Activated CD4-positive, alpha-beta memory T cell treated with anti-CD3 and anti-CD28 coated beads, Interleukin-2, amount 10 ng/mL, durations not matched to agents 7 days and 5 days (primary cell): ENCODE measurements around the gene TBC1D5. TPM values are rescaled to one million over a fixed set of nuclear protein-coding genes. Genes with fewer than 3 reads are reported as not detected.
A peak's percentile ranks its signal among the peaks of the same experiment; 100 is the strongest.

Experiments
- CTCF ChIA-PET: fragments of 350-600 bp; sonication (Branson Sonifier 250); formaldehyde crosslinking; loops from one replicate; lab custom pipeline; 2021; ENCODE audit warnings: antibody characterized with exemption, inconsistent platforms; lab: Charles Lee
- POLR2A ChIA-PET: fragments of 350-600 bp; sonication (Branson Sonifier 250); formaldehyde crosslinking; loops from one replicate; lab custom pipeline; 2021; ENCODE audit warnings: antibody characterized with exemption; lab: Charles Lee
- DNase-seq: peaks from one replicate; pipeline ENCODE4 v3.0.0-alpha.2; 2020
- H3K27ac Mint-ChIP-seq: one replicate; pipeline ENCODE4 v1.8.0; 2021; ENCODE audit warnings: mild to moderate bottlenecking, mixed read lengths
- H3K27me3 Mint-ChIP-seq: one replicate; pipeline ENCODE4 v1.8.0; 2021; ENCODE audit warnings: mixed read lengths
- H3K36me3 Mint-ChIP-seq: one replicate; pipeline ENCODE4 v1.8.0; 2021; ENCODE audit warnings: low read depth, mixed read lengths
- H3K4me1 Mint-ChIP-seq: one replicate; pipeline ENCODE4 v1.8.0; 2021; ENCODE audit warnings: mixed read lengths
- H3K4me3 Mint-ChIP-seq: one replicate; pipeline ENCODE4 v1.8.0; 2021; ENCODE audit warnings: mild to moderate bottlenecking, mixed read lengths
- H3K9me3 Mint-ChIP-seq: one replicate; pipeline ENCODE4 v1.8.0; 2021; ENCODE audit warnings: mixed read lengths
- total RNA-seq, 2 experiments: library from RNA; stranded (reverse); gene quantifications; one replicate each; pipeline ENCODE4 v1.2.3, GENCODE V29; 2021

TBC1D5 gene
- total RNA-seq, 2 experiments from 2014 or later = 49.9 to 50.8 TPM

- Mint-ChIP-seq H3K4me3 (no peak overlapping the region), H3K27me3 (no peaks in the 10 kb centered on the region), H3K36me3 (no peaks in the 10 kb centered on the region), H3K27ac (no peak overlapping the region), H3K9me3 (no peaks in the 10 kb centered on the region), H3K4me1 (no peaks in the 10 kb centered on the region)
- ChIA-PET CTCF (interaction anchor here (0.6 to 3.0 kb wide), 6 partner anchors 155 to 1527 kb away, joined by 5 to 19 read pairs (median 8); no protein-coding TSS in a partner anchor), POLR2A (no interaction called here)
- no peak for DNase-seq
Measured at GRCh38 chr3:17258823-17259436, 483.5 kb downstream of the TBC1D5 start.

GRCh38 chr3:17257269-17257668 is 485.2 kb downstream of the TBC1D5 start:
- Mint-ChIP-seq H3K27me3 (no peaks in the 10 kb centered on the region), H3K4me3 (no peak overlapping the region), H3K4me1 (no peaks in the 10 kb centered on the region), H3K9me3 (no peaks in the 10 kb centered on the region), H3K27ac (no peak overlapping the region), H3K36me3 (no peaks in the 10 kb centered on the region)
- no peak for DNase-seq
- ChIA-PET CTCF (interaction anchor here (1.2 to 3.0 kb wide), 3 partner anchors 157 to 656 kb away, joined by 4 to 19 read pairs (median 14); no protein-coding TSS in a partner anchor), POLR2A (no interaction called here)

GRCh38 chr3:17243621-17244020 is 498.8 kb downstream of the TBC1D5 start:
- no peaks in the 10 kb centered on the region for H3K27me3 Mint-ChIP-seq
- CTCF ChIA-PET = interaction anchor here (1.0 kb wide), 1 partner anchor 637 kb away, joined by 3 read pairs; no protein-coding TSS in a partner anchor
- no peak for DNase-seq
- no peak overlapping the region for H3K27ac Mint-ChIP-seq
- H3K4me3 Mint-ChIP-seq = no peak overlapping the region
- no peaks in the 10 kb centered on the region for H3K9me3 Mint-ChIP-seq
- POLR2A ChIA-PET = no interaction called here
- no peaks in the 10 kb centered on the region for H3K36me3 Mint-ChIP-seq
- no peaks in the 10 kb centered on the region for H3K4me1 Mint-ChIP-seq

- Mint-ChIP-seq H3K4me3 (no peak overlapping the region), H3K9me3 (no peaks in the 10 kb centered on the region), H3K36me3 (no peaks in the 10 kb centered on the region), H3K27ac (no peak overlapping the region), H3K27me3 (no peaks in the 10 kb centered on the region), H3K4me1 (peaks cover 4% of the 10 kb centered on the region)
- ChIA-PET CTCF (interaction anchor here (1.1 kb wide), 1 partner anchor 638 kb away, joined by 3 read pairs; no protein-coding TSS in a partner anchor), POLR2A (no interaction called here)
- DNase-seq = no peak
Measured at GRCh38 chr3:17239417-17239816, 503.0 kb downstream of the TBC1D5 start.

GRCh38 chr3:17238023-17238422 is 504.4 kb downstream of the TBC1D5 start:
- peaks cover 14% of the 10 kb centered on the region for H3K4me1 Mint-ChIP-seq
- H3K27me3 Mint-ChIP-seq = no peaks in the 10 kb centered on the region
- CTCF ChIA-PET = interaction anchor here (1.4 kb wide), 1 partner anchor 354 kb away, joined by 3 read pairs; the partner anchor contains the start of gene PLCL2
- no peak overlapping the region for H3K27ac Mint-ChIP-seq
- H3K4me3 Mint-ChIP-seq = no peak overlapping the region
- POLR2A ChIA-PET = interaction anchor here (0.7 kb wide), 1 partner anchor 351 kb away, joined by 3 read pairs; no protein-coding TSS in a partner anchor
- DNase-seq = no peak
- no peaks in the 10 kb centered on the region for H3K9me3 Mint-ChIP-seq
- H3K36me3 Mint-ChIP-seq = no peaks in the 10 kb centered on the region

GRCh38 chr3:17235310-17235709 is 507.1 kb downstream of the TBC1D5 start:
- Mint-ChIP-seq H3K4me1 (peaks cover 15% of the 10 kb centered on the region), H3K27ac (no peak overlapping the region), H3K4me3 (no peak overlapping the region), H3K27me3 (no peaks in the 10 kb centered on the region), H3K36me3 (no peaks in the 10 kb centered on the region), H3K9me3 (no peaks in the 10 kb centered on the region)
- ChIA-PET CTCF (interaction anchor here (1.2 to 5.4 kb wide), 2 partner anchors 407 to 634 kb away, joined by 5 to 40 read pairs; no protein-coding TSS in a partner anchor), POLR2A (interaction anchor here (1.1 kb wide), 1 partner anchor 392 kb away, joined by 4 read pairs; no protein-coding TSS in a partner anchor)
- no peak for DNase-seq

- ChIA-PET CTCF (interaction anchor here (1.2 to 5.4 kb wide), 3 partner anchors 350 to 633 kb away, joined by 4 to 40 read pairs (median 4); no protein-coding TSS in a partner anchor), POLR2A (interaction anchor here (1.1 kb wide), 1 partner anchor 391 kb away, joined by 4 read pairs; no protein-coding TSS in a partner anchor)
- Mint-ChIP-seq H3K27me3 (no peaks in the 10 kb centered on the region), H3K4me3 (no peak overlapping the region), H3K36me3 (no peaks in the 10 kb centered on the region), H3K9me3 (no peaks in the 10 kb centered on the region), H3K4me1 (peaks cover 15% of the 10 kb centered on the region), H3K27ac (no peak overlapping the region)
- DNase-seq = no peak
Measured at GRCh38 chr3:17234382-17234781, 508.0 kb downstream of the TBC1D5 start.

- Mint-ChIP-seq H3K27ac (no peak overlapping the region), H3K4me1 (peaks cover 15% of the 10 kb centered on the region), H3K4me3 (no peak overlapping the region), H3K36me3 (no peaks in the 10 kb centered on the region), H3K9me3 (no peaks in the 10 kb centered on the region), H3K27me3 (no peaks in the 10 kb centered on the region)
- peak; percentile 30 for DNase-seq
- ChIA-PET CTCF (interaction anchor here (1.0 to 5.4 kb wide), 7 partner anchors 21 to 632 kb away, joined by 3 to 40 read pairs (median 4); partner anchors contain the start of gene PLCL2), POLR2A (no interaction called here)
Measured at GRCh38 chr3:17233398-17233800, 509.0 kb downstream of the TBC1D5 start.

- Mint-ChIP-seq H3K27me3 (no peaks in the 10 kb centered on the region), H3K36me3 (no peaks in the 10 kb centered on the region), H3K4me3 (no peak overlapping the region), H3K4me1 (peaks cover 15% of the 10 kb centered on the region), H3K27ac (no peak overlapping the region), H3K9me3 (no peaks in the 10 kb centered on the region)
- ChIA-PET CTCF (interaction anchor here (1.4 to 5.4 kb wide), 7 partner anchors 20 to 636 kb away, joined by 3 to 40 read pairs (median 6); partner anchors contain the start of gene PLCL2), POLR2A (interaction anchor here (1.0 kb wide), 1 partner anchor 390 kb away, joined by 3 read pairs; no protein-coding TSS in a partner anchor)
- DNase-seq = no peak
Measured at GRCh38 chr3:17232442-17232841, 510.0 kb downstream of the TBC1D5 start.

GRCh38 chr3:17231537-17232261 is 510.7 kb downstream of the TBC1D5 start:
- no peak for DNase-seq
- Mint-ChIP-seq H3K9me3 (no peaks in the 10 kb centered on the region), H3K4me3 (no peak overlapping the region), H3K36me3 (no peaks in the 10 kb centered on the region), H3K4me1 (peaks cover 15% of the 10 kb centered on the region), H3K27ac (no peak overlapping the region), H3K27me3 (no peaks in the 10 kb centered on the region)
- ChIA-PET POLR2A (interaction anchor here (1.0 kb wide), 1 partner anchor 389 kb away, joined by 3 read pairs; no protein-coding TSS in a partner anchor), CTCF (interaction anchor here (1.0 to 5.4 kb wide), 7 partner anchors 20 to 635 kb away, joined by 3 to 40 read pairs (median 6); partner anchors contain the start of gene PLCL2)

GRCh38 chr3:17227472-17227871 is 515.0 kb downstream of the TBC1D5 start:
- H3K36me3 Mint-ChIP-seq = peaks cover 3% of the 10 kb centered on the region
- H3K4me1 Mint-ChIP-seq = no peaks in the 10 kb centered on the region
- peaks cover 2% of the 10 kb centered on the region for H3K9me3 Mint-ChIP-seq
- ChIA-PET POLR2A (no interaction called here), CTCF (interaction anchor here (0.5 to 2.4 kb wide), 3 partner anchors 18 to 626 kb away, joined by 3 to 9 read pairs (median 7); no protein-coding TSS in a partner anchor)
- no peak overlapping the region for H3K4me3 Mint-ChIP-seq
- no peak overlapping the region for H3K27ac Mint-ChIP-seq
- H3K27me3 Mint-ChIP-seq = no peaks in the 10 kb centered on the region
- DNase-seq = no peak

- Mint-ChIP-seq H3K27me3 (no peaks in the 10 kb centered on the region), H3K4me3 (no peak overlapping the region), H3K36me3 (peaks cover 19% of the 10 kb centered on the region), H3K4me1 (no peaks in the 10 kb centered on the region), H3K9me3 (peaks cover 4% of the 10 kb centered on the region), H3K27ac (no peak overlapping the region)
- DNase-seq = no peak
- POLR2A ChIA-PET = no interaction called here
- CTCF ChIA-PET = no interaction called here
Measured at GRCh38 chr3:17221529-17221928, 520.9 kb downstream of the TBC1D5 start.
